HG03520 (cell line): ENCODE measurements around the gene ADAM19.

ENCODE experiments used
- ATAC-seq: cut with Tn5 transposase; IDR thresholded peaks from one replicate; pipeline ENCODE4 v1.9.1; 2021; ENCODE audit warnings: mild to moderate bottlenecking, moderate library complexity; ENCODE audit not compliant: unreplicated experiment

The ADAM19 gene

GRCh38 chr5:157543825-157544622 lies 31.6 kb downstream of the ADAM19 start:
- ATAC-seq, result no peak

GRCh38 chr5:157542282-157543000 lies 33.1 kb downstream of the ADAM19 start:
- no peak for ATAC-seq

- no peak for ATAC-seq
Measured at GRCh38 chr5:157541447-157542118, 34.0 kb downstream of the ADAM19 start.

GRCh38 chr5:157540707-157541446 lies 34.7 kb downstream of the ADAM19 start:
- peak; percentile 94 for ATAC-seq

GRCh38 chr5:157540124-157540523 lies 35.5 kb downstream of the ADAM19 start:
- ATAC-seq, result no peak

GRCh38 chr5:157539503-157540022 lies 36.0 kb downstream of the ADAM19 start:
- ATAC-seq, result no peak

- ATAC-seq, result no peak
Measured at GRCh38 chr5:157538311-157538710, 37.3 kb downstream of the ADAM19 start.

- no peak for ATAC-seq
Measured at GRCh38 chr5:157535042-157535865, 40.3 kb downstream of the ADAM19 start.

GRCh38 chr5:157533011-157533481 lies 42.5 kb downstream of the ADAM19 start:
- ATAC-seq, result no peak

GRCh38 chr5:157532022-157532421 lies 43.6 kb downstream of the ADAM19 start:
- ATAC-seq, result no peak

GRCh38 chr5:157530226-157530972 lies 45.2 kb downstream of the ADAM19 start:
- no peak for ATAC-seq

- ATAC-seq, result no peak
Measured at GRCh38 chr5:157529002-157529401, 46.6 kb downstream of the ADAM19 start.

- ATAC-seq, result no peak
Measured at GRCh38 chr5:157528036-157528632, 47.4 kb downstream of the ADAM19 start.

GRCh38 chr5:157524887-157525286 lies 50.7 kb downstream of the ADAM19 start:
- no peak for ATAC-seq

GRCh38 chr5:157523976-157524375 lies 51.6 kb downstream of the ADAM19 start:
- no peak for ATAC-seq

GRCh38 chr5:157521704-157522029 lies 53.9 kb downstream of the ADAM19 start:
- ATAC-seq, result no peak

GRCh38 chr5:157520911-157521703 lies 54.5 kb downstream of the ADAM19 start:
- no peak for ATAC-seq
